NB4 (cell line): ENCODE results near the gene ATP5PD.

Experiments
- MYC ChIP-seq: IDR thresholded peaks from 2 replicates; pipeline ENCODE4 v1.6.1; 2011; ENCODE audit warnings: low read depth, low read length
- POLR2A ChIP-seq: IDR thresholded peaks from 2 replicates; pipeline ENCODE4 v1.6.1; 2011; ENCODE audit warnings: mild to moderate bottlenecking; ENCODE audit not compliant: insufficient read length; ENCODE audit errors: extremely low read depth
- TF ChIP-seq, protein P1 (sequence below): IDR thresholded peaks from one replicate; pipeline ENCODE4 v1.5.1; 2012; ENCODE audit warnings: low read depth, low read length

DNA sequence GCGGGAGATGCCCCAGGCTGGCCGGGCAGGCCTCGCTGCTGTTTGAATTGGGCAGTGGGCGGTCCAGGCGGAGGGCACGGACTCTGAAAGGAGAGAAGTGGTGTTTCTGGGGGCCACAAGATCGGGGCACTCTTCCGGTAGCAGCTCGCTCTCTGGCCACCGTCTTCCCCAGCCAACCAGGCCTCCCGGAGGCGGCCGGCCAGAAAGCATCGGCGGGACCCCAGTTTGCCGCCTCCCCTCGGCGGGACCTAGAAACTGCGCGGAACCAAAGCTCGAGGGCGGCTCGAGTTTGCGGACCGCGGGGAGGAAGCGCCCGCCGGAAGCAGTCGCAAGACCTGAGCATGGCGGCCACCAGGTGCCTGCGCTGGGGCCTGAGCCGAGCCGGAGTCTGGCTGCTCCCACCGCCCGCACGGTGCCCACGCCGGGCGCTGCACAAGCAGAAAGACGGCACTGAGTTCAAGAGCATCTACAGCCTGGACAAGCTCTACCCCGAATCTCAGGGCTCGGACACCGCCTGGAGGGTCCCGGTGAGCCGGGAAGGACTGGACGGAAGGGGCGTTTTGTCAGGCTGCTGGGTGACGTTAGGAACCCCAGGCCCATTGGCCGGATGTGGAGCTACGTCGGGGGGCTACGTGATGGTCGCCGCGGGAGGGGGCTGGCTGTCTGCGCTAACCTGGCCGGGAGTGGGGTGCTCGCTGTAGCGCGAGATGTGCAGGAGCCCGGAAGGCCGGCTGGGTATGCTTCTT, 34.2 kb downstream of the ATP5PD start, which contains the start of gene MRPL58:
- TF ChIP-seq, protein P1, sequence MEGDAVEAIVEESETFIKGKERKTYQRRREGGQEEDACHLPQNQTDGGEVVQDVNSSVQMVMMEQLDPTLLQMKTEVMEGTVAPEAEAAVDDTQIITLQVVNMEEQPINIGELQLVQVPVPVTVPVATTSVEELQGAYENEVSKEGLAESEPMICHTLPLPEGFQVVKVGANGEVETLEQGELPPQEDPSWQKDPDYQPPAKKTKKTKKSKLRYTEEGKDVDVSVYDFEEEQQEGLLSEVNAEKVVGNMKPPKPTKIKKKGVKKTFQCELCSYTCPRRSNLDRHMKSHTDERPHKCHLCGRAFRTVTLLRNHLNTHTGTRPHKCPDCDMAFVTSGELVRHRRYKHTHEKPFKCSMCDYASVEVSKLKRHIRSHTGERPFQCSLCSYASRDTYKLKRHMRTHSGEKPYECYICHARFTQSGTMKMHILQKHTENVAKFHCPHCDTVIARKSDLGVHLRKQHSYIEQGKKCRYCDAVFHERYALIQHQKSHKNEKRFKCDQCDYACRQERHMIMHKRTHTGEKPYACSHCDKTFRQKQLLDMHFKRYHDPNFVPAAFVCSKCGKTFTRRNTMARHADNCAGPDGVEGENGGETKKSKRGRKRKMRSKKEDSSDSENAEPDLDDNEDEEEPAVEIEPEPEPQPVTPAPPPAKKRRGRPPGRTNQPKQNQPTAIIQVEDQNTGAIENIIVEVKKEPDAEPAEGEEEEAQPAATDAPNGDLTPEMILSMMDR: peak; percentile 37
- TF ChIP-seq POLR2A (peak; percentile 77), MYC (peak; percentile 88)
